Measurements from ENCODE around the gene ANLN. TPM values are rescaled to one million over a fixed set of nuclear protein-coding genes. Genes with fewer than 3 reads are reported as not detected.
"Not testable (repeated sequence)": the region's sequence is repeated elsewhere in the genome, so short reads cannot be mapped to it uniquely, and the experiment has no call there.

The ANLN gene
- total RNA-seq, 2 experiments from 2014 or later: 33.3 to 40.3 TPM

GRCh38 chr7:36487756-36488336 lies 98.2 kb downstream of the ANLN start:
- ChIA-PET CTCF (interaction anchor here (0.6 to 3.7 kb wide), 12 partner anchors 9 to 713 kb away, joined by 3 to 29 read pairs (median 4); no protein-coding TSS in a partner anchor), POLR2A (no interaction called here)

GRCh38 chr7:36488672-36489071 lies 99.0 kb downstream of the ANLN start:
- CTCF ChIA-PET: interaction anchor here (1.4 to 3.7 kb wide), 4 partner anchors 16 to 712 kb away, joined by 4 to 29 read pairs (median 6); no protein-coding TSS in a partner anchor

GRCh38 chr7:36490419-36490830 lies 100.8 kb downstream of the ANLN start:
- ChIA-PET CTCF (interaction anchor here (1.0 to 3.7 kb wide), 2 partner anchors 180 to 441 kb away, joined by 3 to 29 read pairs; no protein-coding TSS in a partner anchor), POLR2A (no interaction called here)

More at GRCh38 chr7:36488672-36489071, 99.0 kb downstream of the ANLN start:
- POLR2A ChIA-PET: interaction anchor here (0.9 kb wide), 1 partner anchor 284 kb away, joined by 3 read pairs; no protein-coding TSS in a partner anchor

DNA sequence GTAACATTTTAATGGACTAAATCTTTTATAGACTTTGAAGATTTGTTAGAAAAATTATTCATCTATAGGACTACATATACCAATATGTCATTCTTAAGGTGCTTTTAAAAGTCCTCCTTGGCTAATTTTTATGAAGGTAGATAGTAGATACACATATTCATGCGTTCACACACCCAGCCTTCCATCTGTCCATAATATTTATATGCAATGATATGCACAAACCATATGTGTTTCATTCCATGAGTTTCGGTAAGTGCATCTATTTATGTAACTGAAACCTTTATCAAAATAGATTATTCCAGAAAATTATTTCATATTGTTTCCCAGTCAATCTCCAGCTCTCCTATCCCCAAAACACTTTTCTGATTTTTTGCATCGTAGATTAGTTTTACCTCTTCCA lies 101.7 kb downstream of the ANLN start:
- ChIA-PET CTCF (no interaction called here), POLR2A (no interaction called here)

DNA sequence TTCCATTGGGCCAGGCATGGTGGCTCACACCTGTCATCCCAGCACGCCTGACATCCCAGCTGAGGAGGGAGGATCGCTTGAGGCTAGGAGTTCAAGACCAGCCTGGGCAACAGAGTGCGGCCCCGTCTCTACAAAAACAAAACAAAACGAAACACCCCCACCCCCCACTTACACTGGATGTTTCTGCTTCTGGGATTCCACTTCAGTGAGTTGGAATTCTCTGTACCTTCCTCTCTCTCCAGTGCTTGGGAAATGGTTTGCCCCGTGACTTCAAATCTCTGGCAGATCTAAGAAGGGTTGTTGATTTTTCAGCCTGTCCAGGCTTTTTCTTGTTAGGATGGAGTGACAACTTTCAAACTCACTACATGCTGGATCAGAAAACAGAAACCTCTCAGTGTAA lies 106.9 kb downstream of the ANLN start:
- CTCF ChIA-PET: interaction anchor here (1.6 kb wide), 1 partner anchor 9 kb away, joined by 6 read pairs; no protein-coding TSS in a partner anchor

DNA sequence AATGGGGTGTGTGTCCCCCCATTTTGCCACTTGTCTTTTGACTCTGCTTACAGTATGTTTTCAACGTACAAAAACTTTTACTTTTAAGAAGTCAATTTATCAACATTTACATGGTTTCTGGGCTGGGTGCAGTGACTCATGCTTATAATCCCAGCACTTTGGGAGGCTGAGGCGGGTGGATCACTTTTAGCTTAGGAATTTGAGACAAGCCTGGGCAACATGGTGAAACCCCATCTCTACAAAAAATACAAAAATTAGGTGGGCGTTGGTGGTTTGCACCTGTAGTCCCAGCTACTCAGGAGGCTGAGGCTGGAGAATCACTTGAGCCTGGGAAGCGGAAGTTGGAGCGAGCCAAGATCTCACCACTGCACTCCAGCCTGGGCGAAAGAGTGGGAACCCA lies 107.5 kb downstream of the ANLN start:
- CTCF ChIA-PET: interaction anchor here (1.6 kb wide), 1 partner anchor 10 kb away, joined by 6 read pairs; no protein-coding TSS in a partner anchor
- POLR2A ChIA-PET: not testable (repeated sequence)

More for the DNA sequence above, 106.9 kb downstream of the ANLN start:
- POLR2A ChIA-PET: no interaction called here

- ChIA-PET CTCF (interaction anchor here (1.6 kb wide), 1 partner anchor 10 kb away, joined by 6 read pairs; no protein-coding TSS in a partner anchor), POLR2A (no interaction called here)
These were observed 108.1 kb downstream of the ANLN start for GRCh38 chr7:36497775-36498174.

Other genes starting within 250 kb of the ANLN start
- under 1 TPM; 0.40 to 0.48 TPM for gene EEPD1, start 236.6 kb upstream of the ANLN start, total RNA-seq

All from activated CD8-positive, alpha-beta memory T cell treated with anti-CD3 and anti-CD28 coated beads for 36 hours (primary cell).